ENCODE measurements around the gene FBLL1.

DNA sequence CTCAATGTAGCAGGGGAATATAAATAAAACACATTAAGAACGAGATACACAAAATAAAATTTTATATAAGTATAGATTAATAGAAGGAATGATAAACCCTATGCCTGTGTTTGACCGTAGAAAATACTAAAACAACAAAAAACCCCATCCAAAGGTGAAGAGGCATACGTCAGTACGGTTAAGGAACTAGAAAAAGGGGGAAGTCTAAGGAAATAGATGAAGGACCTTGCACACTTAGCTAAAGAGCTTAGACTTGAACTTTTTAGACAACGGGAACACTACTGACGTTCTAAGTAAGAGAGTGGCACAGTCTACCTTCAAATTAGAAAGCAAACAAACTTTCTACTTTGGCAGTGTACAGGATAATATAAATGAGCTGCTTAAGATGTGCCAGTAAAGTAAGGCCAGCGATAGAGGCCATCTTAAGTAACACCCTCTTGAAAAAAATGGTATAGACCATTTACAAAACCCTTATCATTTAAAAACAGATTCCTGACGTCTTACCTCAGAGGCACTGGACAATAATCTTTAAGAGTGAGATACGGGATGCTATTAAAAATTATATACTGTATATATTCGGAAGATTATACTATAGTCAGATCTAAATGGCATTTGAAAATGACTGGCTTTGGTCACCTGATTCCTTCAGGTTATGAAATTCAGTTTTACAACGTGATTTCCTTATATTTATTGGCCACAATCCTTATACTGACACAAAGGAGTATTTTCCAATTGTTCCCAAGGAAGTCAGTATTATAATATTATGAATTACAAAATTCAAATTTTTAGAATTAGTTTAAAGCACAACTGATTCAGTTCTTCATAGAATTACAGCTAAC is 41.6 kb downstream of the FBLL1 start:
- TF ChIP-seq POLR2A (IDR thresholded peaks at IDR 0.05), result no peak
- no peak for TF ChIP-seq CTCF (IDR thresholded peaks at IDR 0.05)

Data from ovary (tissue), 3 donors.